HG03139 (cell line): ENCODE measurements around the gene PANK1.

Experiments
- ATAC-seq: cut with Tn5 transposase; IDR thresholded peaks from one replicate; pipeline ENCODE4 v1.9.1; 2021; ENCODE audit not compliant: unreplicated experiment

The PANK1 gene

GRCh38 chr10:89644967-89645741 lies at the start of gene PANK1:
Gene PANK1 (minus strand): TSS chr10:89645242. CDS start chr10:89644891, 351 bp downstream.
- ATAC-seq: peak; percentile 35

GRCh38 chr10:89693176-89693575 lies 48.1 kb upstream of the PANK1 start:
- ATAC-seq: no peak

GRCh38 chr10:89692416-89692815 lies 47.4 kb upstream of the PANK1 start:
- ATAC-seq: no peak

GRCh38 chr10:89690027-89690426 lies 45.0 kb upstream of the PANK1 start:
- no peak for ATAC-seq

- no peak for ATAC-seq
Measured at GRCh38 chr10:89685936-89686335, 40.9 kb upstream of the PANK1 start.

- ATAC-seq: no peak
Measured at GRCh38 chr10:89684604-89685003, 39.6 kb upstream of the PANK1 start.

- no peak for ATAC-seq
Measured at GRCh38 chr10:89683883-89684282, 38.8 kb upstream of the PANK1 start.

- ATAC-seq: no peak
Measured at GRCh38 chr10:89679986-89680385, 34.9 kb upstream of the PANK1 start.

- ATAC-seq: no peak
Measured at GRCh38 chr10:89677341-89677740, 32.3 kb upstream of the PANK1 start.

GRCh38 chr10:89670926-89671325 lies 25.9 kb upstream of the PANK1 start:
- ATAC-seq: no peak

GRCh38 chr10:89669985-89670384 lies 24.9 kb upstream of the PANK1 start:
- ATAC-seq: no peak

- no peak for ATAC-seq
Measured at GRCh38 chr10:89668386-89669071, 23.5 kb upstream of the PANK1 start.

- ATAC-seq: no peak
Measured at GRCh38 chr10:89666138-89666537, 21.1 kb upstream of the PANK1 start.

- no peak for ATAC-seq
Measured at GRCh38 chr10:89665302-89665701, 20.3 kb upstream of the PANK1 start.

GRCh38 chr10:89664203-89664602 lies 19.2 kb upstream of the PANK1 start:
- ATAC-seq: no peak

GRCh38 chr10:89663144-89663543 lies 18.1 kb upstream of the PANK1 start:
- no peak for ATAC-seq

- ATAC-seq: no peak
Measured at GRCh38 chr10:89662596-89662995, 17.6 kb upstream of the PANK1 start.

- ATAC-seq: no peak
Measured at GRCh38 chr10:89659143-89660131, 14.4 kb upstream of the PANK1 start.

GRCh38 chr10:89657302-89657701 lies 12.3 kb upstream of the PANK1 start:
- no peak for ATAC-seq

- no peak for ATAC-seq
Measured at GRCh38 chr10:89655722-89656121, 10.7 kb upstream of the PANK1 start.

GRCh38 chr10:89653410-89653869 lies 8.4 kb upstream of the PANK1 start:
- ATAC-seq: no peak
